ENCODE results near the gene FOXP3. TPM values are rescaled to one million over a fixed set of nuclear protein-coding genes. Genes with fewer than 3 reads are reported as not detected.

Gene FOXP3
- total and polyA plus RNA-seq, 2 of the 8 experiments (the other 6 are each of a cell fraction or from before 2014, with no cell fraction given): 0.37 to 0.54 TPM

- Histone ChIP-seq H2AK5ac (ENCODE audit: low read depth, low read length) (no peak overlapping the region), H2BK15ac (ENCODE audit: low read length) (no peak overlapping the region), H3K36me3 (ENCODE audit: control insufficient read depth in 2 of 4, insufficient read depth in 4 of 4, low read length in 3 of 4) (no peaks in the 10 kb centered on the region; a peak in 1 of 8 replicates), H4K20me1 (replicated peaks in 1 of 2; ENCODE audit: control insufficient read depth in 1 of 2, insufficient read depth in 2 of 2, low read length in 2 of 2) (no peaks in the 10 kb centered on the region), H4K5ac (ENCODE audit: insufficient read length, low read depth, low read length) (no peak overlapping the region), H2BK5ac (ENCODE audit: low read depth, low read length) (no peak overlapping the region), H3K27ac (ENCODE audit: low read depth, low read length) (no peak overlapping the region), H3K9me3 (ENCODE audit: insufficient read depth in 2 of 2, low read depth in 1 of 2, low read length in 1 of 2) (no peaks in the 10 kb centered on the region), H3K79me2 (ENCODE audit: control insufficient read depth in 1 of 2, insufficient read depth in 2 of 2, low read length in 2 of 2) (no peaks in the 10 kb centered on the region), H3K79me1 (ENCODE audit: low read depth, low read length) (no peaks in the 10 kb centered on the region), H3K27me3 (replicated peaks in 1 of 4; ENCODE audit: control insufficient read depth in 3 of 4, extremely low read depth in 1 of 4, insufficient read depth in 3 of 4, low read length in 3 of 4) (no peaks in the 10 kb centered on the region), H2AFZ (ENCODE audit: low read length) (no peak overlapping the region), H3K56ac (replicated peaks; ENCODE audit: insufficient read length, low read depth, low read length) (no peak overlapping the region), H3K14ac (ENCODE audit: insufficient read length) (no peak overlapping the region), H4K8ac (ENCODE audit: extremely low read depth, insufficient read depth, low read length) (no peak overlapping the region), H3K4me2 (ENCODE audit: insufficient read depth in 1 of 2, low read depth in 2 of 2, low read length in 2 of 2) (no peak overlapping the region), H3K9ac (replicated peaks in 1 of 4; ENCODE audit: extremely low read depth in 1 of 4, low read depth in 3 of 4, low read length in 3 of 4) (no peak overlapping the region), H3K23me2 (ENCODE audit: low read depth, low read length) (no peaks in the 10 kb centered on the region), H3K18ac (ENCODE audit: extremely low read depth, low read length) (no peak overlapping the region), H3K4me3 (ENCODE audit: extremely low read depth in 1 of 4, insufficient read depth in 2 of 4, low read depth in 3 of 4, low read length in 4 of 4) (no peak overlapping the region), H2BK12ac (ENCODE audit: low read depth, low read length) (no peak overlapping the region), H3K23ac (ENCODE audit: insufficient read length) (no peak overlapping the region), H2BK20ac (ENCODE audit: low read length) (no peak overlapping the region), H3K4me1 (replicated peaks in 1 of 4; ENCODE audit: control insufficient read depth in 3 of 4, insufficient read depth in 4 of 4, low read length in 3 of 4) (no peaks in the 10 kb centered on the region), H4K91ac (replicated peaks; ENCODE audit: insufficient read length, low read length) (no peak overlapping the region), H3K4ac (replicated peaks; ENCODE audit: insufficient read length, low read depth, low read length) (no peak overlapping the region), H2BK120ac (replicated peaks; ENCODE audit: low read depth, low read length) (no peak overlapping the region)
- ChIA-PET CTCF (ENCODE audit: partially characterized antibody) (no interaction called here), POLR2A (ENCODE audit: partially characterized antibody) (interaction anchor here (0.7 to 1.2 kb wide), 2 partner anchors 17 to 21 kb away, joined by 3 read pairs; no protein-coding TSS in a partner anchor)
- 95% methylated on average over 10 of the region's 12 CpGs; no CpG with 5 or more reads in 1 of the 2 experiments for WGBS, 2 experiments (ENCODE audit: extremely low coverage in 1 of 2, insufficient coverage in 1 of 2, insufficient read length in 1 of 2, insufficient replicate concordance in 2 of 2, low coverage in 1 of 2, low lambda C conversion rate in 2 of 2, missing lambda C conversion rate in 1 of 2)
- FAIRE-seq: no peak
- no peak for DNase-seq (ENCODE audit: low read depth in 1 of 2, low spot score in 2 of 2)
- TF ChIP-seq SP2 (IDR thresholded peaks at IDR 0.05; ENCODE audit: low read length) (no peak), HDAC2 (IDR thresholded peaks at IDR 0.05; ENCODE audit: borderline replicate concordance in 1 of 2, low read depth in 2 of 2, low read length in 2 of 2) (no peak), SAP30 (IDR thresholded peaks at IDR 0.05; ENCODE audit: insufficient read depth, insufficient replicate concordance, low read length) (no peak), RXRA (IDR thresholded peaks at IDR 0.05; ENCODE audit: insufficient read depth, low read depth, low read length) (no peak), CBX8 (IDR thresholded peaks at IDR 0.05; ENCODE audit: borderline replicate concordance, low read depth, low read length) (no peak), SRF (IDR thresholded peaks at IDR 0.05; ENCODE audit: low read depth, low read length) (no peak), CTCF (IDR thresholded peaks at IDR 0.05; ENCODE audit: control extremely low read depth in 1 of 3, insufficient read depth in 1 of 3, low read depth in 1 of 3, low read length in 3 of 3) (no peak), CTBP2 (IDR thresholded peaks at IDR 0.05; ENCODE audit: borderline replicate concordance, insufficient read depth, insufficient read length, low read length) (no peak), KDM4A (IDR thresholded peaks at IDR 0.05; ENCODE audit: low read depth, low read length, severe bottlenecking) (no peak)
Observed at GRCh38 chrX:49242545-49243066, 21.9 kb downstream of the FOXP3 start.

All from H1 (cell line).